Right lobe of liver (tissue), 4 donors: Measurements from ENCODE around the gene PPP1R37.

ENCODE experiments used
- POLR2A ChIP-seq: fragments of 450-650 bp; IDR thresholded peaks from one replicate; pipeline ENCODE4 v1.6.1; 2017; ENCODE audit warnings: antibody characterized with exemption, mild to moderate bottlenecking
- TF ChIP-seq, protein P1 (sequence below), 4 donors: fragments of 200-600 bp in 3 of 4; fragments of 450-650 bp in 1 of 4; IDR thresholded peaks; one replicate each; pipeline versions ENCODE4 v1.5.1 to v1.8.0; 2016 to 2022; ENCODE audit warnings: antibody characterized with exemption in 4 of 4, mild to moderate bottlenecking in 2 of 4
- donor health status: DM: no; HTN: no; CAD: no.
- donor health status: DM: no; HTN: no; CAD: no.
- donor health status: DM: no; HTN: yes; CAD: no.

DNA sequence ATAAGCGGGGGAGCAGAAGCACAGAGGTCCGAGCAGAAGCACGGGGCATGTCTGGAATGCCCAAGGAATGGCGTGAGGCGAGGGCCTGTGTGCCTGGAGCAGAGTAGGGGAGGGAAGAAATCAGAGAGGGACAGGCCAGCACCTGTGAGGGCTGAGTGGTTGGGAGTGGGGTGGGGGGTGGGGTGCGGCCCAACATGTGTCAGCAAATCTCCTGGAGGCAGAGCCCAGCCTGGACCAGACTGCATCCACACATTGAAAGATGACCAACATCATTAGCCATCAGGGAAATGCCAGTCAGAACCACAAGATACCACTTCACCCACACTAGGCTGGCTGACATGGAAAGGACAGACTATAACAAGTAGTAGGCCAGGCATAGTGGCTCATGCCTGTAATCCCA, 42.9 kb upstream of the PPP1R37 start:
- TF ChIP-seq, protein P1, sequence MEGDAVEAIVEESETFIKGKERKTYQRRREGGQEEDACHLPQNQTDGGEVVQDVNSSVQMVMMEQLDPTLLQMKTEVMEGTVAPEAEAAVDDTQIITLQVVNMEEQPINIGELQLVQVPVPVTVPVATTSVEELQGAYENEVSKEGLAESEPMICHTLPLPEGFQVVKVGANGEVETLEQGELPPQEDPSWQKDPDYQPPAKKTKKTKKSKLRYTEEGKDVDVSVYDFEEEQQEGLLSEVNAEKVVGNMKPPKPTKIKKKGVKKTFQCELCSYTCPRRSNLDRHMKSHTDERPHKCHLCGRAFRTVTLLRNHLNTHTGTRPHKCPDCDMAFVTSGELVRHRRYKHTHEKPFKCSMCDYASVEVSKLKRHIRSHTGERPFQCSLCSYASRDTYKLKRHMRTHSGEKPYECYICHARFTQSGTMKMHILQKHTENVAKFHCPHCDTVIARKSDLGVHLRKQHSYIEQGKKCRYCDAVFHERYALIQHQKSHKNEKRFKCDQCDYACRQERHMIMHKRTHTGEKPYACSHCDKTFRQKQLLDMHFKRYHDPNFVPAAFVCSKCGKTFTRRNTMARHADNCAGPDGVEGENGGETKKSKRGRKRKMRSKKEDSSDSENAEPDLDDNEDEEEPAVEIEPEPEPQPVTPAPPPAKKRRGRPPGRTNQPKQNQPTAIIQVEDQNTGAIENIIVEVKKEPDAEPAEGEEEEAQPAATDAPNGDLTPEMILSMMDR (IDR thresholded peaks at IDR 0.05): no peak
- TF ChIP-seq POLR2A: no peak
